GM12892 (cell line): ENCODE results near the gene IGF1R.

Experiments
- POLR2A ChIP-seq: IDR thresholded peaks from 2 replicates; pipeline ENCODE4 v1.6.1; 2011; ENCODE audit warnings: low read depth, low read length, control low read depth
- POLR2AphosphoS5 ChIP-seq: IDR thresholded peaks from 2 replicates; pipeline ENCODE4 v1.6.1; 2011; ENCODE audit warnings: low read depth, low read length, control low read depth
- TAF1 ChIP-seq: IDR thresholded peaks from 2 replicates; pipeline ENCODE4 v1.6.1; 2011; ENCODE audit warnings: low read depth, mild to moderate bottlenecking, control low read depth, low read length, borderline replicate concordance

- TF ChIP-seq POLR2A (no peak), TAF1 (no peak), POLR2AphosphoS5 (no peak)
Measured at GRCh38 chr15:98898122-98898521, 249.8 kb downstream of the IGF1R start.
